GM23338 (cell line): ENCODE data around the gene GIPC1. TPM values are rescaled to one million over a fixed set of nuclear protein-coding genes. Genes with fewer than 3 reads are reported as not detected.

Experiments
- ATAC-seq: fragments of 200-7000 bp; cut with Tn5 transposase; 3 replicates; pipeline ENCODE4 v1.9.1; 2020
- DNase-seq: peaks from one replicate; pipeline ENCODE4 v3.0.0-alpha.2; 2015; ENCODE audit warnings: low spot score
- H2AFZ ChIP-seq: fragments of 200-600 bp; sonication (generic); 2 replicates; pipeline ENCODE4 v1.8.0; 2016; ENCODE audit warnings: antibody characterized with exemption, mild to moderate bottlenecking, moderate library complexity
- H3F3A ChIP-seq: fragments of 200-600 bp; sonication (generic); replicated peaks from 2 replicates; pipeline ENCODE4 v1.8.0; 2017; ENCODE audit warnings: antibody characterized with exemption, mixed run types, low read depth
- H3K27ac ChIP-seq: fragments of 200-600 bp; sonication (generic); 2 replicates; pipeline ENCODE4 v1.6.1; 2016; ENCODE audit warnings: low read depth
- H3K27me3 ChIP-seq: fragments of 200-600 bp; sonication (generic); 2 replicates; pipeline ENCODE4 v1.8.0; 2016; ENCODE audit warnings: mild to moderate bottlenecking, mixed run types, moderate library complexity; ENCODE audit not compliant: insufficient read depth
- H3K36me3 ChIP-seq: fragments of 200-600 bp; sonication (generic); 2 replicates; pipeline ENCODE4 v1.8.0; 2016; ENCODE audit warnings: mild to moderate bottlenecking; ENCODE audit not compliant: insufficient read depth
- H3K4me1 ChIP-seq: fragments of 200-600 bp; sonication (generic); 2 replicates; pipeline ENCODE4 v1.8.0; 2016; ENCODE audit warnings: mild to moderate bottlenecking, moderate library complexity; ENCODE audit not compliant: insufficient read depth
- H3K4me2 ChIP-seq: fragments of 200-600 bp; sonication (generic); 2 replicates; pipeline ENCODE4 v1.7.1; 2017; ENCODE audit warnings: mixed run types
- H3K4me3 ChIP-seq: fragments of 200-600 bp; sonication (generic); 2 replicates; pipeline ENCODE4 v1.6.1; 2016; ENCODE audit warnings: mixed run types
- H3K79me2 ChIP-seq: fragments of 200-600 bp; sonication (generic); replicated peaks from 2 replicates; pipeline ENCODE4 v1.8.0; 2017; ENCODE audit warnings: mild to moderate bottlenecking; ENCODE audit not compliant: insufficient read depth
- H3K9me2 ChIP-seq: fragments of 200-600 bp; sonication (generic); 2 replicates; pipeline ENCODE4 v1.8.0; 2017; ENCODE audit not compliant: insufficient read depth
- H4K20me1 ChIP-seq: fragments of 200-600 bp; sonication (generic); replicated peaks from 2 replicates; pipeline ENCODE4 v1.8.0; 2017; ENCODE audit warnings: mild to moderate bottlenecking; ENCODE audit not compliant: insufficient read depth
- H3K27ac Mint-ChIP-seq: 2 replicates; pipeline ENCODE4 v1.8.0; 2020; ENCODE audit warnings: inconsistent platforms, mild to moderate bottlenecking, moderate library complexity, mixed read lengths
- H3K27me3 Mint-ChIP-seq: 3 replicates; pipeline ENCODE4 v1.8.0; 2022; ENCODE audit warnings: low read depth, mild to moderate bottlenecking, moderate library complexity, mixed read lengths, inconsistent platforms; ENCODE audit not compliant: insufficient read depth, poor library complexity
- H3K36me3 Mint-ChIP-seq: 3 replicates; pipeline ENCODE4 v1.8.0; 2021; ENCODE audit warnings: low read depth, mild to moderate bottlenecking, inconsistent platforms, moderate library complexity, mixed read lengths
- H3K4me1 Mint-ChIP-seq: 3 replicates; pipeline ENCODE4 v1.8.0; 2020; ENCODE audit warnings: mild to moderate bottlenecking, inconsistent platforms, mixed read lengths
- H3K4me3 Mint-ChIP-seq: 3 replicates; pipeline ENCODE4 v1.8.0; 2021; ENCODE audit warnings: moderate library complexity, mild to moderate bottlenecking, inconsistent platforms, mixed read lengths
- H3K9me3 Mint-ChIP-seq: 3 replicates; pipeline ENCODE4 v1.8.0; 2020; ENCODE audit warnings: moderate library complexity, mild to moderate bottlenecking, inconsistent platforms, mixed read lengths
- CREB1 ChIP-seq: fragments of 250-450 bp; sonication (Bioruptor Pico); IDR thresholded peaks from 2 replicates; pipeline ENCODE4 v1.5.0; 2020; ENCODE audit warnings: low read depth, mild to moderate bottlenecking, moderate library complexity
- CTCF ChIP-seq, 2 experiments: fragments of 200-600 bp in 1 of 2; sonication (generic) in 1 of 2; conservative IDR thresholded peaks; 2 replicates each; pipeline versions ENCODE4 v1.5.1 to v1.6.1; 2016 to 2017; ENCODE audit warnings: antibody characterized with exemption in 2 of 2, low read depth in 2 of 2, mild to moderate bottlenecking in 2 of 2, moderate library complexity in 1 of 2
- ETS1 ChIP-seq: IDR thresholded peaks from 2 replicates; pipeline ENCODE4 v1.6.1; 2016; ENCODE audit warnings: antibody characterized with exemption
- EZH2 ChIP-seq: fragments of 200-600 bp; sonication (generic); IDR thresholded peaks from one replicate; pipeline ENCODE4 v1.8.0; 2017; ENCODE audit warnings: antibody characterized with exemption, mild to moderate bottlenecking, low read depth; ENCODE audit not compliant: unreplicated experiment
- EZH2phosphoT487 ChIP-seq: fragments of 200-600 bp; sonication (generic); IDR thresholded peaks from one replicate; pipeline ENCODE4 v1.8.1; 2018; ENCODE audit warnings: antibody characterized with exemption; ENCODE audit not compliant: unreplicated experiment
- POLR2AphosphoS5 ChIP-seq: IDR thresholded peaks from 2 replicates; pipeline ENCODE4 v1.6.1; 2016; ENCODE audit warnings: antibody characterized with exemption, low read depth
- STAT1 ChIP-seq: IDR thresholded peaks from one replicate; pipeline ENCODE4 v1.6.1; 2016; ENCODE audit warnings: antibody characterized with exemption; ENCODE audit not compliant: unreplicated experiment
- ZNF114 ChIP-seq: fragments of 250-450 bp; sonication (Bioruptor Pico); IDR thresholded peaks from 2 replicates; pipeline ENCODE4 v1.5.0; 2020; ENCODE audit warnings: mild to moderate bottlenecking, moderate library complexity
- ZNF331 ChIP-seq: fragments of 250-450 bp; sonication (Bioruptor Pico); IDR thresholded peaks from 2 replicates; pipeline ENCODE4 v1.5.0; 2020; ENCODE audit warnings: low read depth, mild to moderate bottlenecking, moderate library complexity
- ZNF462 ChIP-seq: fragments of 250-450 bp; sonication (Bioruptor Pico); IDR thresholded peaks from 2 replicates; pipeline ENCODE4 v1.5.0; 2020; ENCODE audit warnings: mild to moderate bottlenecking, moderate library complexity
- polyA plus RNA-seq: library from polyadenylated mRNA; unstranded; fragments of >200 nt; fragmentation: Nextera tagmentation; extraction: Ambion mirVana; gene quantifications from 2 replicates; pipeline ENCODE4 v1.2.1, GENCODE V29; 2016
- total RNA-seq: library from RNA; depleted of rRNA; stranded (reverse); fragments of >200 nt; shearing (Covaris generic); gene quantifications from 2 replicates; pipeline ENCODE4 v1.2.3, GENCODE V29; 2014

GIPC1 gene
- total and polyA plus RNA-seq, 2 experiments from 2014 or later, result 51.6 to 106 TPM

DNA sequence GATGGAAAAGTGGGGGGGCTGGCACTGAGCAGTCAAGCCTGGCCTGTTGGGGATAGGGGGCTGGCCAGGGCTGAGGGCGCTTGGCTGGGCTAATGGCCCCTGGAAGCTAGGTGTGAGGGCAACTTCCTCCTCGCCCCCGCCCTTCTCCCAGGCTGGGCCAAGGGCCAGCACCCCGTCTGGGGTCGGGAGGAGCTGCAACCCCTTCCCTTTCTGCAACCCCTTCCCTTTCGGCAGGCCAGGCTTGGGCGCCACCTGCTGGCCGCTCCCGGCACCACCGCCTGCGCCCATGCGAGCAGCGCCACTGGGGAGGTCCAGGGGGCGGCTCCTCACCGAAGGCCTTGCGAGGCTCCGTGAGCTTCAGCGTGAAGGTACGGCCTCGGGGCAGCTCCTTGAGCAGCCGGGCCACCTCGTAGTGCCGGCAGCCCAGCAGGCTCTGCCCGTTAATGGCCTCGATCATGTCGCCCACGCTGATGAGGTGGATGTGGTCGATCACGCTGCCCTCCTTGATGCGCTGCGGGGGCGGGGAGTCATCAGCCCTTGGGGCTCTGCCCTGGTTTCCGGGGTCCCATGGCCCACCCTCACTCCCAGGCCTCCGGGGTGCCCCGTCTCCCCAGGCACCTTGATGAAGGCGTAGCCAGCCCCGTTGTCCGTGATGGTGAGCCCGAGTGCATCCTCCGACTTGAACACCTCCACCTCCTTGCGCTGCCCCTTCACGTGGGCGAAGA lies 15.8 kb downstream of the GIPC1 start:
- TF ChIP-seq ZNF331 (CRISPR knock-in tag) (no peak), STAT1 (no peak), CTCF (conservative IDR thresholded peaks at IDR 0.05; ENCODE audit: low read depth in 2 of 2) (peak; percentile 88 to 99), CREB1 (0 out of 2 replicates have a peak, but pooled peaks have one; percentile 16), EZH2 (no peak)
- H3K36me3 Mint-ChIP-seq, result peaks cover 23% of the 10 kb centered on the region
- Histone ChIP-seq H3K4me2 (peak overlapping the region; percentile 62; the same call in 1 of the 2 replicates), H3K9me2 (no peaks in the 10 kb centered on the region), H3K27ac (0 out of 2 replicates have a peak overlapping the region, but pooled peaks have one; percentile 74), H3K4me1 (peaks cover 9% of the 10 kb centered on the region), H3F3A (peaks cover 7% of the 10 kb centered on the region), H3K79me2 (no peaks in the 10 kb centered on the region), H2AFZ (no peak overlapping the region), H3K4me3 (no peak overlapping the region), H3K36me3 (peaks cover 5% of the 10 kb centered on the region; the same call in 1 of the 2 replicates), H3K27me3 (no peaks in the 10 kb centered on the region), H4K20me1 (no peaks in the 10 kb centered on the region; the same call in 1 of the 2 replicates)
- ATAC-seq (peak; percentile 86), DNase-seq (peak; percentile 89)
- H3K4me1 Mint-ChIP-seq, result peaks cover 18% of the 10 kb centered on the region
- no peak overlapping the region for H3K27ac Mint-ChIP-seq
- H3K27me3 Mint-ChIP-seq, result peaks cover 13% of the 10 kb centered on the region
- no peaks in the 10 kb centered on the region for H3K9me3 Mint-ChIP-seq
- H3K4me3 Mint-ChIP-seq, result no peak overlapping the region

- H3K9me3 Mint-ChIP-seq, result no peaks in the 10 kb centered on the region
- Histone ChIP-seq H4K20me1 (no peaks in the 10 kb centered on the region; the same call in 1 of the 2 replicates), H3K36me3 (peaks cover 5% of the 10 kb centered on the region; the same call in 1 of the 2 replicates), H3K27me3 (peaks cover 5% of the 10 kb centered on the region; the same call in 1 of the 2 replicates), H3K27ac (0 out of 2 replicates have a peak overlapping the region, but pooled peaks have one; percentile 74), H3K4me3 (no peak overlapping the region), H3K9me2 (no peaks in the 10 kb centered on the region), H3K4me2 (peak overlapping the region; percentile 62; the same call in 1 of the 2 replicates), H3F3A (peaks cover 11% of the 10 kb centered on the region), H3K79me2 (no peaks in the 10 kb centered on the region), H3K4me1 (peaks cover 12% of the 10 kb centered on the region), H2AFZ (no peak overlapping the region)
- peaks cover 23% of the 10 kb centered on the region for H3K4me1 Mint-ChIP-seq
- H3K36me3 Mint-ChIP-seq, result peaks cover 23% of the 10 kb centered on the region
- H3K27ac Mint-ChIP-seq, result no peak overlapping the region
- H3K4me3 Mint-ChIP-seq, result no peak overlapping the region
- ATAC-seq (no peak), DNase-seq (no peak)
- TF ChIP-seq STAT1, result no peak
- TF ChIP-seq POLR2AphosphoS5, result peak; percentile 17; the same call in 1 of the 2 replicates
- no peak for TF ChIP-seq EZH2phosphoT487
- no peak for TF ChIP-seq ETS1
- no peak for TF ChIP-seq ZNF114 (CRISPR knock-in tag)
- TF ChIP-seq ZNF462 (CRISPR knock-in tag), result no peak
- TF ChIP-seq CREB1, result no peak
- peaks cover 18% of the 10 kb centered on the region for H3K27me3 Mint-ChIP-seq
These were observed 16.5 kb downstream of the GIPC1 start for GRCh38 chr19:14479309-14479974.
